ENCODE results near the gene MED15.

GRCh38 chr22:20622650-20623339, 115.4 kb downstream of the MED15 start:
- TF ChIP-seq CTCF (conservative IDR thresholded peaks at IDR 0.05; ENCODE audit: low read length) (no peak), EZH2phosphoT487 (IDR thresholded peaks at IDR 0.05; ENCODE audit: borderline replicate concordance) (no peak)
